Activated effector memory CD4-positive, alpha-beta T cell treated with anti-CD3 and anti-CD28 coated beads, Interleukin-2, amount 50 U/mL, for 16 hours (primary cell): ENCODE data around the gene EMX1.
A peak's percentile ranks its signal among the peaks of the same experiment; 100 is the strongest.

Experiments
- DNase-seq: peaks from one replicate; pipeline ENCODE4 v3.0.0-alpha.2; 2020

The EMX1 gene

GRCh38 chr2:72917138-72917876 lies at the start of gene EMX1:
Gene EMX1, plus strand, starts transcription at chr2:72917519. Its CDS starts 334 bp downstream, at chr2:72917853.
- DNase-seq: peak; percentile 81

- DNase-seq: no peak
Measured at GRCh38 chr2:72871060-72871459, 46.3 kb upstream of the EMX1 start.

GRCh38 chr2:72871880-72872279 lies 45.4 kb upstream of the EMX1 start:
- DNase-seq: no peak

- DNase-seq: no peak
Measured at GRCh38 chr2:72883356-72883962, 33.9 kb upstream of the EMX1 start.

- no peak for DNase-seq
Measured at GRCh38 chr2:72886505-72887031, 30.8 kb upstream of the EMX1 start.

GRCh38 chr2:72887032-72887739 lies 30.1 kb upstream of the EMX1 start, which contains the start of gene SPR:
Gene SPR, plus strand, starts transcription at chr2:72887408. Its CDS starts 25 bp downstream, at chr2:72887433.
- peak; percentile 86 for DNase-seq

GRCh38 chr2:72887740-72888437 lies 29.4 kb upstream of the EMX1 start:
- DNase-seq: peak; percentile 84

GRCh38 chr2:72888438-72889202 lies 28.7 kb upstream of the EMX1 start:
- no peak for DNase-seq

- no peak for DNase-seq
Measured at GRCh38 chr2:72889991-72890390, 27.3 kb upstream of the EMX1 start.

- DNase-seq: no peak
Measured at GRCh38 chr2:72891091-72891818, 26.1 kb upstream of the EMX1 start.

GRCh38 chr2:72892506-72893173 lies 24.7 kb upstream of the EMX1 start:
- DNase-seq: peak; percentile 82

GRCh38 chr2:72893594-72894319 lies 23.6 kb upstream of the EMX1 start:
- peak; percentile 72 for DNase-seq

GRCh38 chr2:72894514-72894913 lies 22.8 kb upstream of the EMX1 start:
- no peak for DNase-seq

- no peak for DNase-seq
Measured at GRCh38 chr2:72895154-72895553, 22.2 kb upstream of the EMX1 start.

GRCh38 chr2:72895759-72896281 lies 21.5 kb upstream of the EMX1 start:
- DNase-seq: no peak

- DNase-seq: no peak
Measured at GRCh38 chr2:72896446-72896845, 20.9 kb upstream of the EMX1 start.

- no peak for DNase-seq
Measured at GRCh38 chr2:72897785-72898584, 19.3 kb upstream of the EMX1 start.

GRCh38 chr2:72898585-72898906 lies 18.8 kb upstream of the EMX1 start:
- no peak for DNase-seq

GRCh38 chr2:72900191-72900825 lies 17.0 kb upstream of the EMX1 start:
- DNase-seq: no peak
